Measurements from ENCODE around the gene RTN1. TPM values are rescaled to one million over a fixed set of nuclear protein-coding genes. Genes with fewer than 3 reads are reported as not detected.

Gene RTN1
- total and polyA plus RNA-seq, 12 donors, result 2.9 to 19.7 (median 7.6) TPM

DNA sequence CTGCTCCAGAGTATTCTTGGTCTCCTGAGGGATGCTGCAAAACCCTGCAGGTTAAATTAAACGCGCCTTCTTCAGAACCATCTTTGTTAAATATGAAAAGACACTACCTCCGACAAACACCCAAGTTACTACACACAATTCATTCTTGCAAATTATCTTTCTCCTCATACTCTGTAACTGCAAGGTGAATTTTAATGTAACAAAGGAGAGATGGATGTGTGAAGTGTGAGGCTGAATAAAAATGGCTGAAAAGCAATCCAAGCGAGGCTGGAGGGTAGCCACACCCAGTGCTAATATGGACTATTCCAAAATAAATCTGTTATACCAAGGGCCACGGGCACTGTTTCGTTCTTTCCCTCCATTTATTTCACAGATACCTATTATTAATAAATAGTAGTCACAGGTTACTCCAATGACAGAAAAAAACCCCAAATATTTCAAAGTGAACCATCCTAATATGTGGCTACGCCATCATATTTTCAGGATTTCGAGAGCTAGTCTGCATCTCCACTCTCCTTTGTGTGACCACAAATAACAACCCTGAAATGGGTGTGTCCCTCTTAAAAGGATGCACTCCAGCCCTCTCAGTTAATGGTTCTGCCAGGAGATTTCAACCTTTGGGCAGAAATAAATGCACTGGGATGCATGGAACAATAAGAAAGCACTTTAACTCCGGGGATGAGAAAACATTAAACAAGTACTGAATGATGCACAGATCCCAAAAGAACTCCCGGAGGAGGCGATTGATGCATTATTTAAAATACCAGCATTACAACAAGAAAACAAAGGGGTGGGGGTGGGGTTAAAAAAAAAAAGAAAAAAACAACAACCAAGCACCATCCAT lies 240.9 kb downstream of the RTN1 start:
- no peak for DNase-seq
- WGBS, 4 donors, result 59 to 61% (median 60%) methylated on average over 11 of the region's 11 CpGs
- Histone ChIP-seq H3K9me3 (replicated peaks in 1 of 3) (no peaks in the 10 kb centered on the region), H3K4me3 (no peak overlapping the region), H3K36me3 (replicated peaks in 1 of 2) (no peaks in the 10 kb centered on the region), H3K4me1 (replicated peaks in 1 of 2) (no peaks in the 10 kb centered on the region), H3K27me3 (peaks cover 22% of the 10 kb centered on the region), H3K27ac (no peak overlapping the region)
- no peak for TF ChIP-seq POLR2A (IDR thresholded peaks at IDR 0.05)
- TF ChIP-seq, protein P1, sequence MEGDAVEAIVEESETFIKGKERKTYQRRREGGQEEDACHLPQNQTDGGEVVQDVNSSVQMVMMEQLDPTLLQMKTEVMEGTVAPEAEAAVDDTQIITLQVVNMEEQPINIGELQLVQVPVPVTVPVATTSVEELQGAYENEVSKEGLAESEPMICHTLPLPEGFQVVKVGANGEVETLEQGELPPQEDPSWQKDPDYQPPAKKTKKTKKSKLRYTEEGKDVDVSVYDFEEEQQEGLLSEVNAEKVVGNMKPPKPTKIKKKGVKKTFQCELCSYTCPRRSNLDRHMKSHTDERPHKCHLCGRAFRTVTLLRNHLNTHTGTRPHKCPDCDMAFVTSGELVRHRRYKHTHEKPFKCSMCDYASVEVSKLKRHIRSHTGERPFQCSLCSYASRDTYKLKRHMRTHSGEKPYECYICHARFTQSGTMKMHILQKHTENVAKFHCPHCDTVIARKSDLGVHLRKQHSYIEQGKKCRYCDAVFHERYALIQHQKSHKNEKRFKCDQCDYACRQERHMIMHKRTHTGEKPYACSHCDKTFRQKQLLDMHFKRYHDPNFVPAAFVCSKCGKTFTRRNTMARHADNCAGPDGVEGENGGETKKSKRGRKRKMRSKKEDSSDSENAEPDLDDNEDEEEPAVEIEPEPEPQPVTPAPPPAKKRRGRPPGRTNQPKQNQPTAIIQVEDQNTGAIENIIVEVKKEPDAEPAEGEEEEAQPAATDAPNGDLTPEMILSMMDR (IDR thresholded peaks at IDR 0.05), result no peak
- intact Hi-C loops (cut with DNase I), result no loop called here

DNA sequence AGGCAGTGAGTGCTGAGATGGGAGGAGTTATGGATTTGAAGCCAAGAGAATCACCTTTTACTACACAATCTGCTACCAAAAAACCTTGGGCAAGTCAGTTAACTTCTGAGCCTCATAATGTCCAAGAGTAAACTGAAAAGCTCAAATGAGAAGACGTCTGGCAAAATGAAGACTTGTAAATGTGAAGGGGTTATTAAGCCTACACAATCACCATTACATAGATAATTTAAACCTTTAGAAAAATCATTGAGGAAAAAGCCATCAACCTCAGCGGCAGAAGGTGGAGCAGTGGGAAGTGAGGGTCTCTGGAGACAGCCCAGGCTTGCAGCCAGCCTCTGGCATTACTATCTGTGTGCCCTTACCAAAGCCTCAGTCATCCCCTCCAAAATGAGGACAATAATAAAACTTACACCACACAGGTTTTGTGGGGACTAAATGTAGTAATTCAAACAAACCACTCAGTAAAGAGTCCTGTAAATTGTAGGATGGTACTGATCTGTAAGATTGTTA lies 243.5 kb downstream of the RTN1 start:
- Histone ChIP-seq H3K36me3 (replicated peaks in 1 of 2) (no peaks in the 10 kb centered on the region), H3K4me1 (replicated peaks in 1 of 2) (no peaks in the 10 kb centered on the region), H3K4me3 (no peak overlapping the region), H3K9me3 (replicated peaks in 1 of 3) (no peaks in the 10 kb centered on the region), H3K27me3 (peaks cover 22% of the 10 kb centered on the region), H3K27ac (no peak overlapping the region)
- DNase-seq, result no peak
- 59 to 76% (median 67%) methylated on average over 2 of the region's 2 CpGs for whole genome bisulfite sequencing, 4 donors
- intact Hi-C loops (cut with DNase I), result no loop called here
- no peak for TF ChIP-seq POLR2A (IDR thresholded peaks at IDR 0.05)
- TF ChIP-seq, protein P1 (IDR thresholded peaks at IDR 0.05), result no peak

DNA sequence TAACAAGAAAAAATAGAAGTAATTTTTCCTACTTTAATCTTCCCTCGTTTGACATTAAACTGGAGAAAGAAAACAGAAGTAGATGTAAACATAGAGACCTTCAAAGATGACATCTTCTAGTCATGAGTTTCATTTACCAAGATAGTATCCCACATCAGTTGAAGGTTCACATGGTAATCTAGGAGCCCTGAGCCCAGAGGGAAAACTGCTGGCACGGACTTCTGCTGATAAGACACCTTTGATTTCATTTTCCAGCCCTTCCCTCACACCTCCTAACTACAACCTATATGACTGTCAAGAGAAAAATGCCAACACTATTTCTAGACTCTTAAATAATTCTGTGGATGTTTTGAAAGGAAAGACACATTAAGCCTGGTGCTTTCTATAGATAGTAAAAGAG lies 247.9 kb downstream of the RTN1 start:
- TF ChIP-seq, protein P1 (IDR thresholded peaks at IDR 0.05), result no peak
- TF ChIP-seq POLR2A (IDR thresholded peaks at IDR 0.05), result no peak
- H3K27ac ChIP-seq, result no peak overlapping the region
- 24 to 49% (median 41%) methylated on average over 2 of the region's 2 CpGs for WGBS, 4 donors
- H3K36me3 ChIP-seq (replicated peaks in 1 of 2), result no peaks in the 10 kb centered on the region
- intact Hi-C loops (cut with DNase I), result no loop called here
- no peak for DNase-seq
- H3K4me3 ChIP-seq, result no peak overlapping the region
- no peaks in the 10 kb centered on the region for H3K9me3 ChIP-seq (replicated peaks in 1 of 3)
- no peaks in the 10 kb centered on the region for H3K27me3 ChIP-seq
- H3K4me1 ChIP-seq (replicated peaks in 1 of 2), result no peaks in the 10 kb centered on the region

DNA sequence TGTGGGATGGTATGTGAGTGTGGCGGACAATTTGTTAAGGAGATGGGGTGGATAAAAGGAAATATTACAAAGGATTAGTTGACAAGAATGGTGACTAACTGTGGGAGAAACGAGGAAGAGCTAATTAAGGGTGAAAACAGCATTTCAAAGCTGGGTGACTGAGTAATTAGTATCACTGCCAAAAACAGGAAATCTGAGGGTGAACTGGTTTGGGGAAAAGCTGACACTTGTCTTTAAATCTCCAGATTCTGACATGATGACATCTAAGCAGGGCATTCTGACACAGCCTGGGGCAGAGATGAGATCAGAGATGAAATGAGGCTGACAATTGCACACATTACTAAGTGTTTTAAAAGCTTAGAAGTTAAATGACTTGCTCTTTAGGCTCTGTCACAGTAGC lies 251.5 kb downstream of the RTN1 start:
- intact Hi-C loops (cut with DNase I), result no loop called here
- no peaks in the 10 kb centered on the region for H3K9me3 ChIP-seq (replicated peaks in 1 of 3)
- H3K27me3 ChIP-seq, result no peaks in the 10 kb centered on the region
- H3K4me3 ChIP-seq, result no peak overlapping the region
- no peaks in the 10 kb centered on the region for H3K36me3 ChIP-seq (replicated peaks in 1 of 2)
- WGBS, 4 donors, result 38 to 49% (median 40%) methylated on average over 2 of the region's 2 CpGs
- H3K27ac ChIP-seq, result no peak overlapping the region
- DNase-seq, result no peak
- no peaks in the 10 kb centered on the region for H3K4me1 ChIP-seq (replicated peaks in 1 of 2)
- TF ChIP-seq, protein P1 (IDR thresholded peaks at IDR 0.05), result no peak
- TF ChIP-seq POLR2A (IDR thresholded peaks at IDR 0.05), result no peak

Measured in adrenal gland (tissue), 12 donors.